H1 (cell line): ENCODE data around the gene CCDC137.

Experiments
- BRCA1 ChIP-seq: IDR thresholded peaks from 2 replicates; pipeline ENCODE4 v1.6.1; 2012; ENCODE audit warnings: low read depth, low read length, improper control_type of control experiment
- CHD2 ChIP-seq: IDR thresholded peaks from 2 replicates; pipeline ENCODE4 v1.6.1; 2012; ENCODE audit warnings: low read length, improper control_type of control experiment
- CTCF ChIP-seq, 3 experiments: IDR thresholded peaks; 1 replicate in 2 of 3; 2 replicates in 1 of 3; pipeline versions ENCODE4 v1.5.1 to v1.6.1; 2011; ENCODE audit warnings: low read length in 3 of 3, mild to moderate bottlenecking in 3 of 3, inconsistent platforms in 2 of 3, low read depth in 1 of 3, moderate library complexity in 1 of 3; ENCODE audit not compliant: insufficient read depth in 1 of 3; ENCODE audit errors: control extremely low read depth in 1 of 3
- EP300 ChIP-seq, 2 experiments: IDR thresholded peaks; 1 replicate in 1 of 2; 2 replicates in 1 of 2; pipeline ENCODE4 v1.6.1; 2011 to 2012; ENCODE audit warnings: low read depth in 2 of 2, low read length in 2 of 2, mild to moderate bottlenecking in 2 of 2, borderline replicate concordance in 1 of 2, inconsistent platforms in 1 of 2, moderate library complexity in 1 of 2
- EZH2 ChIP-seq: fragments of 200-600 bp; sonication (generic); IDR thresholded peaks from 2 replicates; pipeline ENCODE4 v1.7.1; 2012; ENCODE audit warnings: low read depth, mild to moderate bottlenecking, moderate library complexity, low read length, inconsistent platforms; ENCODE audit not compliant: severe bottlenecking
- HDAC2 ChIP-seq, 2 experiments: fragments of 300-600 bp in 1 of 2; sonication (generic) in 1 of 2; IDR thresholded peaks; 2 replicates each; pipeline ENCODE4 v1.6.1; 2011 to 2012; ENCODE audit warnings: low read depth in 2 of 2, low read length in 2 of 2, mild to moderate bottlenecking in 2 of 2, moderate library complexity in 2 of 2, borderline replicate concordance in 1 of 2, inconsistent platforms in 1 of 2
- JUND ChIP-seq: IDR thresholded peaks from 2 replicates; pipeline ENCODE4 v1.6.1; 2011; ENCODE audit warnings: mild to moderate bottlenecking, improper control_type of control experiment, low read length
- MAFK ChIP-seq: IDR thresholded peaks from 2 replicates; pipeline ENCODE4 v1.6.1; 2012; ENCODE audit warnings: low read depth, mild to moderate bottlenecking, improper control_type of control experiment, low read length
- POLR2A ChIP-seq, 2 experiments: IDR thresholded peaks; 1 replicate in 1 of 2; 2 replicates in 1 of 2; pipeline ENCODE4 v1.6.1; 2011; ENCODE audit warnings: low read depth in 2 of 2, low read length in 2 of 2, mild to moderate bottlenecking in 2 of 2; ENCODE audit errors: control extremely low read depth in 1 of 2
- POLR2AphosphoS5 ChIP-seq: IDR thresholded peaks from 2 replicates; pipeline ENCODE4 v1.6.1; 2011; ENCODE audit warnings: low read depth, low read length
- SP1 ChIP-seq: IDR thresholded peaks from 2 replicates; pipeline ENCODE4 v1.6.1; 2011; ENCODE audit warnings: low read depth, low read length
- TF ChIP-seq, protein P1 (sequence below): IDR thresholded peaks from 2 replicates; pipeline ENCODE4 v1.6.1; 2011; ENCODE audit warnings: low read depth, mild to moderate bottlenecking, low read length; ENCODE audit not compliant: insufficient read depth
- TF ChIP-seq, protein P2 (sequence below): IDR thresholded peaks from 2 replicates; pipeline ENCODE4 v1.6.1; 2012; ENCODE audit warnings: inconsistent platforms

DNA sequence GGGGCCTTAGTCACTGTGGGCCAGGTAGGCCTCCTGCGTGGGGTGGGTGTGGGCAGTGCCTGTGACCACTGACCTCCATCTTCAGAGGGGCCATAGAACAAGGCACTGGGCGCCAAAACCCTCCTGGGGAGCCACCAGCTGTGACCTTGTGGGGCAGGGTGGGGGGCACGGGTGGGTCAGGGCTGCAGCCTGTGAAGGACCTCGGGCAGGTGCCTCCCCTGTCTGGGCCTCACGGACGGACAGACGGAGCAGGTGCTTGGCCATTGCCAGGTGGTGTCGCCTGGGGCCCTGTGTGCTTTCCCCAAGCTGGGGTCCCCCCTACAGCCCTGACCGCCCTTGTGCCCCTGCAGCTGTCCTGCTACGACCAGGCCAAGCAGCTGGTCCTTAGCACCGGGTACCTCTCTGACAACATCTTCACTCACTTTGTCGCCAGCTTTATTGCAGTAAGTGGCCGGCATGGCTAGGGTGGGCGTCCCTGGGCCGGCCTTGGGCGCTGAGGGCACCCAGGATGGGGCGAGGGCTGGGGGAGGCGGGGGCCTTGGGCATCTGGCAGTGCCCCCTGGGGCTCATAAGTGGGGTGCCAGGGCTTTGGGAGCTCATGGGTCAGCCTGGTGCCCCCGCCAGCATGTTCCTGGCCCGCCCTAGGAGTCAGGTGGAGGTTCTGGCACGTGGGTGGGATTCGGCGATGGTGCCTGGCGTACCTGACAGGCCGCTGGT, 50.7 kb downstream of the CCDC137 start:
- TF ChIP-seq POLR2AphosphoS5 (no peak), POLR2A (IDR thresholded peaks at IDR 0.05; ENCODE audit: control extremely low read depth in 1 of 2, low read depth in 2 of 2, low read length in 2 of 2) (no peak), CTCF (IDR thresholded peaks at IDR 0.05; ENCODE audit: control extremely low read depth in 1 of 3, insufficient read depth in 1 of 3, low read depth in 1 of 3, low read length in 3 of 3) (no peak), JUND (no peak), EP300 (IDR thresholded peaks at IDR 0.05; ENCODE audit: borderline replicate concordance in 1 of 2, low read depth in 2 of 2, low read length in 2 of 2) (no peak), CHD2 (no peak), BRCA1 (no peak), HDAC2 (IDR thresholded peaks at IDR 0.05; ENCODE audit: borderline replicate concordance in 1 of 2, low read depth in 2 of 2, low read length in 2 of 2) (no peak), SP1 (no peak), MAFK (no peak), EZH2 (no peak)
- TF ChIP-seq, protein P1, sequence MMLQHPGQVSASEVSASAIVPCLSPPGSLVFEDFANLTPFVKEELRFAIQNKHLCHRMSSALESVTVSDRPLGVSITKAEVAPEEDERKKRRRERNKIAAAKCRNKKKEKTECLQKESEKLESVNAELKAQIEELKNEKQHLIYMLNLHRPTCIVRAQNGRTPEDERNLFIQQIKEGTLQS, result no peak
- TF ChIP-seq, protein P2, sequence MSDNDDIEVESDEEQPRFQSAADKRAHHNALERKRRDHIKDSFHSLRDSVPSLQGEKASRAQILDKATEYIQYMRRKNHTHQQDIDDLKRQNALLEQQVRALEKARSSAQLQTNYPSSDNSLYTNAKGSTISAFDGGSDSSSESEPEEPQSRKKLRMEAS, result no peak
